ENCODE measurements around the gene CRISPLD2.

The CRISPLD2 gene, protein sequence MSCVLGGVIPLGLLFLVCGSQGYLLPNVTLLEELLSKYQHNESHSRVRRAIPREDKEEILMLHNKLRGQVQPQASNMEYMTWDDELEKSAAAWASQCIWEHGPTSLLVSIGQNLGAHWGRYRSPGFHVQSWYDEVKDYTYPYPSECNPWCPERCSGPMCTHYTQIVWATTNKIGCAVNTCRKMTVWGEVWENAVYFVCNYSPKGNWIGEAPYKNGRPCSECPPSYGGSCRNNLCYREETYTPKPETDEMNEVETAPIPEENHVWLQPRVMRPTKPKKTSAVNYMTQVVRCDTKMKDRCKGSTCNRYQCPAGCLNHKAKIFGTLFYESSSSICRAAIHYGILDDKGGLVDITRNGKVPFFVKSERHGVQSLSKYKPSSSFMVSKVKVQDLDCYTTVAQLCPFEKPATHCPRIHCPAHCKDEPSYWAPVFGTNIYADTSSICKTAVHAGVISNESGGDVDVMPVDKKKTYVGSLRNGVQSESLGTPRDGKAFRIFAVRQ

DNA sequence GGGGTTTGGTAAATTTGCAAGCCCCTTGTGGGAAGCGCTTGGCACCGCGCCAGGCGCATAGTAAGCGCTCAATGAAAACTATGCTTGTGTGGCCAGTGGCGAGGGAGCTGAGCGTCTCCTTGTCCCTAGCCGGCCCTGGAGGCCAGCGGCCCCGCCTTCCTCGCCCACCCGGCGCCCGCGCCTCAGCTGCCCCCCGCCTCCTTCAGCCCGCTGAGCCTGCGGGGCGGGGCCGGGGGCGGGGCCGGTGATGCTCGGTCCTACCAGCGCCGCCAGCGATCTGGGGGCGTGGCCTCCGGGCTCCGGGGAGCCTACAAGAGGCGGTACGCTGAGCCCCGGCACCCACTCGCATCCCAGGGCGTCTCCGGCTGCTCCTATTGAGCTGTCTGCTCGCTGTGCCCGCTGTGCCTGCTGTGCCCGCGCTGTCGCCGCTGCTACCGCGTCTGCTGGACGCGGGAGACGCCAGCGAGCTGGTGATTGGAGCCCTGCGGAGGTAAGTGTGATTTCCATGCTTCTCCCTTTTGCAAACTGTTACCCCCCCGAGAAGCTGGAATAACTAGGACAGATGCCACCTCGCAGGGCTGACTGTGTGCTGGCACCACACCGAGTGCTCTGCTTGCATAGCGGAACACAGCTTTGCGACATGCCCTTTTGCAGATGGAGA is at the start of gene CRISPLD2:
Gene CRISPLD2 (plus strand): TSS at position 342 of the 661 bp plus-strand sequence. CDS start 18,511 bp downstream, outside the sequence.
- peak; percentile 68 to 89 for DNase-seq (ENCODE audit: low read depth in 2 of 2)

DNA sequence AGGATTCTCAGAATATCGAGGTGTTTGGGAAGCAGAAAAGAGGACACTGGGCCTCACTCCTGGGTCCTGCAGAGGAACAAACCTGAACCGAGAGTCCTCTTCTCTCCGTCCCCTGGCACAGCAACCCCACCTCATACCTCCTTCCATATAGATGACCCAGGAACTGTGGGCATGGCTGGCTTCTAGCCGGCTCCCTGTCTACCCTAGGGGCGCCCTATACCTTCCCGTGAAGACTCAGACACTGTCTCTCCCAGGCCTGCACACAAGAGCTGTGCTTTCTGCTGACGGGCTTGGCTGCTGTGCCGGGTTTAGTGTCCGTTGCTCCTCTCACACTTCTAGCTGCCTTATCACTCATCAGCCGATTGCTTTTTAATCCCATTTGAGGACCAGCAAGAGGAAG is 46.5 kb upstream of the CRISPLD2 start:
- no peak for DNase-seq (ENCODE audit: low read depth in 2 of 2)

DNA sequence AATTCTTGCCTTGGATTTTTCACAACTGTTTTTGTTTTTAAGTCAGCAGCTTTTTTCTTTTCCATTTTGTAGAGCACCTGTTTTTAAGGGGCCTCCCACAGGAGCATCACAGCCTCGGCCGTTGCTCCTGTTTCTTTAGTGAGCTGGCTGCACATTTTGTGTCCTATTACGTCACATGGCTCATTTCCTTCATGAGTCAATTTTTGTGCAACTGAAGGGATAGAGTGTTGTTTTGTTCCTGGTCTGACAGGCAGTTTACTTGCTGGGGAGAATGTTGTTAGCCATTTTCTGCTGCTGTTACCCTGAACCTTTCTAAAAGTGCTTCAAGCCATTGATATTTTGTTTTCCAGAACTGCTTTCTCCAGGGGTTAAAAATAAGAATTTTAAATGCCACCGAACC is 45.0 kb upstream of the CRISPLD2 start:
- DNase-seq (ENCODE audit: low read depth in 2 of 2) = no peak

DNA sequence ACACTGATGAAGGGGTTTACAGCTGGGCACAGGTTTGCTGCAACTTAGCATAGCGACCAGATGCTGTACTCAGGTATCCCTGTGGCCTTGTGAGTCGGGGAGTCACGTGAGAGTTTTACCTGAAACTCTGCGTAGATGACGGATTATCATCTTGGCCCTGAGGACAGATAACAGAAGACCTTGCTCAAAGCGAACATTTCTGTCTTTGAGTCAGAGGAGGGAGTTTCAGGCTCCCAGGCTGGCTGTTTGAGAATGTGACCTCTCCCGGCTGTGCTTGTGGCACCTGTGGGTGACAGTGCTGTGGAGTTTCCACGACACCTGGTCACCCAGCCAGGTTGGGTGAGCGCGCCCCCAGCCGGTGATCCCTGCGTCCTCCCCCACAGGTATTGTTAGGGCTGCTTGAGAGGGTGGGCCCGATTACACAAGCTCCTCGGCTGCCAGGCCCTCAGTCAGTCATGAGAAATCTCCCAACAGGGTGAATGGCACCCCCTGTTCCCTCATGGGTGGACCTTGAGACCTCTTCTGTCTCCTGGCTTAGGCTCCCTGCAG is 44.4 kb upstream of the CRISPLD2 start:
- no peak for DNase-seq (ENCODE audit: low read depth in 2 of 2)

DNA sequence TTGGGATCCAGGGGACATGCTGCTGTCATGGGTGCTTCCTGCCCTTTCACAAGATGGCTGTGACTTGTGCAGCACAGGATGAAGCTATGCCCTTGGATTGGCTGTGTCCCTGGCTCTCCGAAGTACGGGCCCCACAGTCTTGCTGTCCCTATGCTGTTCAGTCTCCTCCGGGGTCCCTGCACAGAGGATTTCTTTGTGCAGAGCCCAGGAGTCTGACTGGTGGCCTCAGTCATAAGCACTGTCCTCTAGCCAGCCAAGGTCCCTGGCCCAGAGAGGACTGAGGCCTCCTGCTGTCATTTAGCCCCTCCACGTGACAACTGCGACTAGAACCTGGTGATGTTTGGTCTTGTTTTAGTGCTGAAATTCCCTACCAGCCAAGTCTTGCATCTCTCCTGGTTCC is 42.4 kb upstream of the CRISPLD2 start:
- no peak for DNase-seq (ENCODE audit: low read depth in 2 of 2)

DNA sequence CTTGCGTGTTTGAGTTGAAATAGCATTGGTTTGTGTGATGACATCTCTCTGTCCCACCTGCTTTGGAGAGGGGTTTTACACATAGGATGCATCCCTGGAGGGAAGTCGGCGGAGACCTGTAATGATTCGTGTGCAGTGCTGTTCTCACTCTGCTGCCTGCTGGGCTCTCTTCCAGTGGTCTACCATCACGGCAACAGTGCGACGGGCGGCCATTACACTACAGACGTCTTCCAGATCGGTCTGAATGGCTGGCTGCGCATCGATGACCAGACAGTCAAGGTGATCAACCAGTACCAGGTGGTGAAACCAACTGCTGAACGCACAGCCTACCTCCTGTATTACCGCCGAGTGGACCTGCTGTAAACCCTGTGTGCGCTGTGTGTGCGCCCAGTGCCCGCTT is 41.1 kb upstream of the CRISPLD2 start:
- DNase-seq (ENCODE audit: low read depth in 2 of 2) = no peak

DNA sequence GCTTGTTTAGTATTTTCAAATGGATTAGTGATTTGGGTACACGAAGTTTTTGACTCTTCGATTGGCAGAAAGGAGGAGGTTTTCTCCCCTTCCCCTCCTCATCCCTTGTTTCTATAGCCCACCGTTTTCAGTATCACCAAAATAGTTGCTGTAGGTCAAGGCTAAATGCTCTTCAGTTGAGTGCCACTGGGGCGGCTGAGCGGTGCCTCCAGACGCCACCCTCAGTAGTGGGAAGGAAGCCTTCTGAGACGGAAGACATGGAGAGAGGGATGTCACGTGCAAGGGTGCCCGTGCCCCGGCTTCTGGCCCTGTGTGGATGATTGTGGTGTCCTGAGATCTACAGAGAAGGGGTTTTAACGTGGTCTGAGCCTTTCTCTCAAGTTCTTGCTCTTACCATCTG is 39.7 kb upstream of the CRISPLD2 start:
- DNase-seq (ENCODE audit: low read depth in 2 of 2) = no peak

DNA sequence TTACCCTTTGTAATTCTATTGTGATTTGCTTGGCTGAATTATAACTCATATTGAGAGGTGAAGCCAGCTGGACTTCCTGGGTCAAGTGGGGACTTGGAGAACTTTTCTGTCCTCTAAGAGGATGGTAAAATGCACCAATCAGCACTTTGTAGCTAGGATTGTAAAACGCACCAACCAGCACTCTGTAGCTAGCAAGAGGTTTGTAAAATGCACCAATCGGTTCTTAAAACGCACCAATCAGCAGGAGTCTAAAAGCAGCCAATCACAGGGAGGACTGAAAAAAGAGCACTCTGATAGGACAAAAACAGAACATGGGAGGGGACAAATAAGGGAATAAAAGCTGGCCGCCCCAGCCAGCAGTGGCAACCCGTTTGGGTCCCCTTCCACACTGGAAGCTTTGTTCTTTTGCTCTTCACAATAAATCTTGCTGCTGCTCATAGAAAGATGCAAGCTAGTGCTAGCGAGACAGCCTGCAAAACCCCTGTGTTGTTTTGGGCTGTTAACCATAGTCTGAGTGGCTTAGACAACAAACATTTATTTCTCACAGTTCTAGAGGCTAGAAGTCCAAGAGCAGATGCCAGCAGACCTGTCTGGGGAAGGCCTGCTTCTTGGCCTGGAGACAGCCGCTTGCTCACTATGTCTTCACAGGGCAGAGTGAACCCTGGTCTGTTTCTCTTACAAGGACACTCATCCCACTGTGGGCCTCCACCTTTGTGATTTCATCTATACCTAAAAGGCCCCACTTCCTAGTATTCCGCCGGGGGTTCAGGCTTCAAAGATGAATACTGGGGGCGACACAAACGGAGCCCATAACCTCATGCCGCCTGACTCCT is 39.0 kb upstream of the CRISPLD2 start:
- no peak for DNase-seq (ENCODE audit: low read depth in 2 of 2)

DNA sequence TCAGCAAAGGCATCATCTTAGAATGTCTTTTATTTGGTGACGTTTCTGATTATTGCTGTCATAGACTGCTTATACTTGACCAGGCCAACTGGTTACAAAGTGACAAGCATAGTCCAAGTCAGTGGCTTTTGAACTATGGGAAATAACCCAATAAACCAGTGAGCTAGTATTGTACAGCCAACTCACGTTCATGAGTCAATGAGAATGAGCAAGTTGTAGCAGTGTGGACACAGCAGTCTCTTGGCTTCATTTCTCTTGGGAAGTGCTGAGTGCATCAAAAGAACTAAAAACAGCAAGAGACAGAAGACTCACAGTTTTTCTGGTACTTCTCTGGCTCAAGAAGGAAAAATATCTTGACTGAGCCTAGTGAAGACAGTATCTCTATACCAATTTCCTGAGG is 36.9 kb upstream of the CRISPLD2 start:
- no peak for DNase-seq (ENCODE audit: low read depth in 2 of 2)

DNA sequence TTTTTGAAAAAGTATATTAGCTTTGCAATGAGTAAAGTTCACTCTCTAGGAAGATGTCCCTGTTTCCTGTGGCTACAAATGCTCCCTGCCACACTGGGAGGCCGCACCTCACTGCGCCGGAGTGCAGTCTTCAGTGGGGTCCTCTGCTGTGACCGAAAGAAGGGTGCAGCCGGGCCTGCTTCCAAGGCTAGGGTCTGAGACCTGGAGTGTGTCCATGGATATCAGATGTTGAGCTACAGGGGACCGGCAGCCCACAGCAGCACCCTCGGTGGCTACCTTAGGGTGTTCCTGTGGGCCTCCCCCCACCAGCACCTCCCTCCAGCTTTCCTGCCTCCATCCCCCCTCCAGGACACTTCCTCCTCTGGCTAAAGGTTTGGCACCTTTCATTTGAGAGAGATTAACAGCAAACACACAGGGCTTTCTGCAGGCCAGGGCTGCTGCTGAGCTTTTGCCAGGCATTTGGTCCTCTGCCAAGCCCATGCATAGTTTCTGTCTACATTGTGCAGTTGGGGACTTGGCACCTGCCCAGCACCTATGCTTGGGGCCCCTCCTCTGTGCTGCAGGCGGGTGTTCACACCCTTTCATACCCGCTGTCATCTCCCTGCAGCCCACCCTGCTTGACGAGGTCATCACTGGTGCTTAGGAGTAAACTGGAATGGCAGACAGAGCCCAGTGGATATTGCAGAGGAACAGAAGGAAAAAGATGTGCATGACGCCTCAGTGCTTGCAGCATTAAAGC is 33.8 kb upstream of the CRISPLD2 start:
- no peak for DNase-seq (ENCODE audit: low read depth in 2 of 2)

DNA sequence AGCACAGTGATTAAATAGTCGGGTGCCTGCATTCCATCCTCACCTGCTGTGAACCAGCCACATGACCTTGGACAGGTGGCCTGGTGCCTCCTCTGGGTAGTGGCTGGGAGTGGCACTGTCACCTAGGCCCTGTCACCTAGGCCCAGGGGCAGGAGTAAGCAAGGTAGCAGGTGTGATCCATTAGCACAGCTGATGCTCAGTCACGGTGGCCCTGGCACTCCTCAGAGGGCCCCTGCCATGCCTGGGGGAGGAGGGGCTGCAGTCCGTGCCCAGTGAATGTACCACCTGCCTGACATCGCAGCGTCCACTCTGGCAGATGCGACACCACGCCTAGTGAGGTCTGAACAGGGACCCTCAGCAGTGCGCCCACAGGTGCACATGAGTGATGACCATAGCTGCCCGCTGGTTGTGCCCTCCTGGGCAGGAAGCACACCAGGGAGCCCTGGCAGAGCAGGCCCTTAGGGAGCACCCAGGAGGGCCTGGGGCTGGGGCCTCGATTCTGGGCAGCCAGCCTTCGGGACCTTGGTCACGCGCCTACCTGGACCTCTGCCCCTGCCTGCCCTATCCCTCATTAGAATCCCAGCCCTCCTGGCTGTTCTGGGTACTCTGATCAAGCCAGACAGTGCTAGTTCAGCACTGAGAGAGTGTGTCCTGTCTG is 33.1 kb upstream of the CRISPLD2 start:
- DNase-seq (ENCODE audit: low read depth in 2 of 2) = no peak

DNA sequence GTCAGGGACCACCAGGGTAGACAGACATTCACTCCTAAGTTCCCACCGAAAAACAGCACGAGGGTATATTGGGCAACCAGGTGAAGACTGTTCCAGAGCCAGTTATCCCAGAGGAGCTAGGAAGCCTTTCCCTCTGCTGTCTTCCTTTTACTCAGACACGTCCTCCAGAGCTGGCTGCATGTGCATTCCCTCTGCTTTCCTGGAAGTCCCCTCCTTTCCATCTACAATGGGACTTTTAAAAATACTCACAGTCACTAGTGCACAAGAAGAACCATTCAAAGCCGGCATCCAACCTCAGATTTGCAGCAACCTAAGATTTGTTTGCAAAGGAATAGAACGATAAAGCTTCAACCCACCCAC is 32.5 kb upstream of the CRISPLD2 start:
- no peak for DNase-seq (ENCODE audit: low read depth in 2 of 2)

DNA sequence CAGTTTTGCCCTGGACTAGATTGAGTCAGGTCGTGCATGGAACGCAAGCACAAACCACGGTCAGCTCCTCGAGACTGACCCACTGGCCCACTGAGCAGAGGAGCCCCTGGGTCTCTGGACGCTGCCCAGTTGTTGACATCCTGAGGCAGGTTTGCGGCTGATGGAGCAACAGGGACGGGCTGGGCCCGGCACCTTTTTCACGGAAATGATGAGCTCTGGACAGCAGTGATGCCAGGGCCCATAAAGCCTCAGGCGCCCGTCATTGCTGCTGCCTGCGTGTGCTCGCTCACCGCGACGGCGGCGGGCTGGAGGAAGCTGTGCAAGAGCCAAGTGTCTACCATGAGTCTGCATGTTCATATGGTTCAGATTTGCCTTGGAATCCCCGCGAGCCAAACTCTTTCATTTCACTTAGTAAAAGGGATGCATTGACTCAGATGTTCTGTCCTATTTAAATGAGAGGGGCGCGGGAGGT is 30.8 kb upstream of the CRISPLD2 start:
- DNase-seq (ENCODE audit: low read depth in 2 of 2) = no peak

DNA sequence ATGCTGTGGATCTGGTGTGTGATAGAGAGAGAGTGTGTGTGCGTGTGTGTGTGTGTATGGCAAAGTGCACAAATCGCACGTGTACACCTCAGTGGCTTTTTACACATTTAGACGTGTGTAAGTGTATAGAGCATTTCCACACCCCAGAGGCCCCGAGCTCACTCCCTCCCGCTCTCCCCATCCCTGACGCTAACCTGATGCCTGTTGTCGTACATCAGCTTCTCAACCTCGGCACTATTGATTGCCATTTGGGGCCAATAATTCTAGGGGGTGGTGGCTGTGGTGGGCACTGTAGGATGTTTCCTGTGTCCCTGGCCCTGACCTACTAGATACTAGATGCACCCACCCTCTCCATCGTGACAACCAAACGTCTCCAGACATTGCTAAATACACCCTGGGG is 30.4 kb upstream of the CRISPLD2 start:
- no peak for DNase-seq (ENCODE audit: low read depth in 2 of 2)

DNA sequence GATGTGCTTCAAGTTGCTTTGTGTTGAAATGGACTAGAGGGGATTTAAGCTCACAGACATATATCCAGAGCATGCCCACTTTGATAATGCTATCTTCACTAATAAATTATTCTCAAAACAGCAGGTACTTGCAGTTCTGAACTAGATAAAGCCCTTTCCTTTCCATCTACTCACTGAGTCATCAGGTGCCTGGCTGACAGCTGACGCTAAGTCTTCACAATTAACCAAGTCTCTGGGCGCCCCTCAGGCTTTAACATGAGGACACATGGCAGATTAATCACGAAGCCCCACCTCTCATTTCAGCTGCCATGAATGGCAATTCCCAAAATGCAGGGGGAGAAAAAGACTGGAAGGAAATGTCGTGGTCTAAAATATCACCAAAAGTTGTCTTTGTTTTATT is 29.5 kb upstream of the CRISPLD2 start:
- DNase-seq (ENCODE audit: low read depth in 2 of 2) = no peak

DNA sequence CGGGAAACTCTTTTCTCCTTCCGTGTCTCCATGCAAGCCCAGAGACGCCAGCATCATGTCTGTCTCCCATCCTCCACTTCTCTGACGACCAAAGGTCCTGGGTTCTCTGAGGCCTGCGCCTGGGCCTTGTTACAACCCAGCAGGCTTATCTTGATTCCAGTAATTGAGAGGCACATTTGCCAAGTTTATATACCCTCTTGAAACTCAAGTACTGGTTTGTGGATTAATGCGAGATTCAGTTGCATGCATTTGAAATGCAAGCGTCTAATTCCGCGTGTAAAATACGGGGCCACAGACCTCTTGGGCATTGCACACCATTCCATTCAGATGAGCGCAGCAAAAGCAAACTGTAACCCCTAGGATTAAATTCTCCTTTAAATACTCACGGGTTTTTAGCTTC is 28.7 kb upstream of the CRISPLD2 start:
- no peak for DNase-seq (ENCODE audit: low read depth in 2 of 2)

DNA sequence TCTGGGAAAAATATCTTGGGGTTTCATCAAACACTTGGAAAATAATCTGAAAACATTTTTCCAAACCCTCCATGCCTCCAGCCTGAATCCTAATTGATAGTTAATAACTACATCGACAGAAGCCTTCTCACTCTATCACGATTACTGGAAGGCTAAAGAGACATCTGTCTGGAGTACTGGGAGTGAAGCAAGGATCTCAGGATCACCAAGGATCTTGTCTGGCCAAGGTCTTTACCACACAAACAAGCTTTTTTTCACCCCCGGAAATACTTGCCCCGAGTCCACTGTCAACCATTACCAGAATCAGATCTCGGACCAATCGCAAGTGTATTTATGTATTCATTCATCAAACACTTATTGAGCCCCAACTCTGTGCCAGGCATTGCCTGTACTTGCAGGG is 28.3 kb upstream of the CRISPLD2 start:
- DNase-seq (ENCODE audit: low read depth in 2 of 2) = no peak

DNA sequence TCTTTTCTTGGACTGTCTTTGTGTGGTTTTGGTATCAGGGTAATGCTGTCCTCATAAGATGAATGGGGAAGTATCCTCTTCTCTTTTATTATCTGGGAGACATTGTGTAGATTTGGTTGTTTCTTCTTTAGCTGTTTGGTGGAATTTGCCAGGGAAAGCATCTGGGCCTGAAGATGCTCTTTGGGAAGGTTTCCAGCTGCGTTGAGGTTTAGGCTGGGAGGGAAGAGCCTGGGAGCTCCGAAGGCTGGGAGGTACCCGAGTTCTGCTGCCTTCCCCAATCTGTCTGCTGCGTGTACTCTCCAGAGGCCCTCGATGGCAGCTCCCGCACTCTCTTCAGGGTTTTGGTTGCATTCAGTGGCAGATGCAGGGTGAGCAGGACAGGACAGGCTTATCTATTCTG is 25.6 kb upstream of the CRISPLD2 start:
- no peak for DNase-seq (ENCODE audit: low read depth in 2 of 2)

DNA sequence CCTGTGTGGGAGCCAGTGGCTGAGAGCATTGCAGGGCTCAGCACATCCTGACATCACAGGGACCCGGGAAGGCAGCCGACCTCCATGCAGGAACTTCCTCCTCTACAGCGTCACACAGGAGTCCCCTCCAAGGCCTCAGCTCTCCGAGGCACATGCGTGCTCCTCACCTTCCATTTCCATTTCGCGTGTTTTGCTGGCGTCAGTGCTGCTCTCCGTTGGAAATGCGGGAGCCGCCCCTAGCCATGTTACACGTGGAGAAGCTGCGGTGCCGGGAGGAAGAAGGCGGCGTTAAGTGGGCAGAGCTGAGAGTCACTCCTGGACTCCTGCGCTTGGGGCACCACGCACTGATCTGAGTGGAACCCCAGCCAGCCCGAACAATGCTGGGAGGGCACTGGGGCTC is 25.2 kb upstream of the CRISPLD2 start:
- DNase-seq (ENCODE audit: low read depth in 2 of 2) = no peak

DNA sequence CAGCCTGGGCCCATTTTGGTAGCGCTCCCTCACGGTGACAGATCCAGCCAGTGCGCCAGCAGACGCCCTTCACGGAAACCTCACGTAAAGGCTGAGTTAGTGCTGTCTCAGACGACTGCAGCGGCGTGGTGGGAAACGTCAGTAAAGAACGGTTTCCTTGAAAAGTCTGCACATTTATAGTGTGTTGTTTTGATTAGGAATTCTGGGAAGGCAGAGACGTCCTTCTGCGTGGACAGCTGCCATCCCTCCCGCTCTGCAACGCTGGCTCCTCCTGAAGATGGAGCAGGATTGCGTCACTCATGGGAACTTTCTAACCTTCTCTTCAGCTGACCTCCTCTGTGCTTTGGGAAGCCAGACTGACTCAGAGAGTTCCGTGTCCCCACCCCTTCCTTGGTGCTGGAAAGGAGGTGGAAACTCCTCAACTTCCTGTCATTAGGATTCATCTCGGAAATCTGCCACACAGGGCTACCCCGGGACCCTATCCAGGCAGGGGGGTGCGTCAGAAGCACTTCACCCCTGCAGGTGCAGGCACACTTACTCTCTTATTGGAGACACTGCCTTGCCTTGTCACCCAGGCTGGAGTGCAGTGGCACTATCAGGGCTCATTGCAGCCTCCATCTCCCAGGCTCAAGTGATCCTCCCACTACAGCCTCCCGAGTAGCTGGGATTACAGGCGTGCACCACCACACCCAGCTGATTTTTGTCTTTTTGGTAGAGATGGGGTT is 24.3 kb upstream of the CRISPLD2 start:
- no peak for DNase-seq (ENCODE audit: low read depth in 2 of 2)

Data from stimulated activated CD4-positive, alpha-beta T cell treated with anti-CD3 and anti-CD28 coated beads, Interleukin-15, amount 100 ng/mL, for 48 hours (primary cell).